ENCODE measurements around the gene HOXC9. TPM values are rescaled to one million over a fixed set of nuclear protein-coding genes. Genes with fewer than 3 reads are reported as not detected.

Gene HOXC9
- polyA plus RNA-seq, 1 of the 3 experiments (the other 2 are of a cell fraction) = 1.9 TPM

DNA sequence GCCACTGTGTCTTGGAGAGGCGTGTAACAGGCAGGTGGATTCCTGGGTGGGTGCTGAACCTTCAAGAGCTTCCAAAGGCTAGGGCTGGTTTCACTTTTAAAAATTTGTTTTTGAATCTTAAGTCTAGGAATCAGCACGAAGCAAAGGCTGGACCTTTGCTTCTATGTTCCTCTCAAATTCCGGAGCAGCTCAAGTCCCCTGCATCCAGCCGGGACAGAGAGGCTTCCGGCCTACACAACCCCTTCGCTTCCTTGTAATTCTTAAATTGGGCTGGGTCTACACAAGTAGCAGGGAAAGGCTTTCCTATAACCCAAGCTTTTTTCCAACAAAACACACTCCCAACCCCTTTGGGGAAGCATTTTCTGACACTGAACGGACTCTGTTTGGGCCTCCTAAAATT, 37.0 kb upstream of the HOXC9 start:
- TF ChIP-seq, protein P1, sequence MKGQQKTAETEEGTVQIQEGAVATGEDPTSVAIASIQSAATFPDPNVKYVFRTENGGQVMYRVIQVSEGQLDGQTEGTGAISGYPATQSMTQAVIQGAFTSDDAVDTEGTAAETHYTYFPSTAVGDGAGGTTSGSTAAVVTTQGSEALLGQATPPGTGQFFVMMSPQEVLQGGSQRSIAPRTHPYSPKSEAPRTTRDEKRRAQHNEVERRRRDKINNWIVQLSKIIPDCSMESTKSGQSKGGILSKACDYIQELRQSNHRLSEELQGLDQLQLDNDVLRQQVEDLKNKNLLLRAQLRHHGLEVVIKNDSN (IDR thresholded peaks at IDR 0.05; ENCODE audit: borderline replicate concordance, low read depth) = no peak
- TF ChIP-seq EZH2phosphoT487 (IDR thresholded peaks at IDR 0.05; ENCODE audit: borderline replicate concordance, low read depth) (peak; percentile 20; the same call in 1 of the 2 replicates), MAX (IDR thresholded peaks at IDR 0.05; ENCODE audit: low read depth) (no peak), FOXJ3 (CRISPR knock-in tag; IDR thresholded peaks at IDR 0.05) (no peak), MEF2A (IDR thresholded peaks at IDR 0.05; ENCODE audit: borderline replicate concordance, low read depth) (no peak), SMC3 (IDR thresholded peaks at IDR 0.05; ENCODE audit: low read depth, low read length) (no peak), MXI1 (IDR thresholded peaks at IDR 0.05; ENCODE audit: low read depth, low read length) (no peak)
- Histone ChIP-seq H3K27ac (ENCODE audit: low read depth in 2 of 2, low read length in 1 of 2) (no peak overlapping the region), H3K27me3 (ENCODE audit: insufficient read depth) (peaks cover 98% of the 10 kb centered on the region), H4K20me1 (ENCODE audit: insufficient read depth) (peaks cover 12% of the 10 kb centered on the region; the same call in 1 of the 2 replicates), H3F3A (replicated peaks; ENCODE audit: insufficient read depth) (no peaks in the 10 kb centered on the region), H3K4me1 (ENCODE audit: control insufficient read depth in 1 of 2, insufficient read depth in 2 of 2, low read depth in 1 of 2, low read length in 1 of 2) (no peaks in the 10 kb centered on the region; a peak in 1 of 4 replicates), H2AFZ (ENCODE audit: low read depth) (no peak overlapping the region), H3K9me2 (no peaks in the 10 kb centered on the region), H3K9ac (no peak overlapping the region), H3K4me2 (no peak overlapping the region), H3K79me2 (ENCODE audit: insufficient read depth) (no peaks in the 10 kb centered on the region), H3K4me3 (ENCODE audit: low read depth in 2 of 2, low read length in 1 of 2) (no peak overlapping the region), H3K36me3 (replicated peaks in 1 of 2; ENCODE audit: control insufficient read depth in 1 of 2, insufficient read depth in 2 of 2, low read length in 1 of 2) (no peaks in the 10 kb centered on the region), H3K9me3 (no peaks in the 10 kb centered on the region)
- WGBS (ENCODE audit: low lambda C conversion rate) = 24% methylated on average over 7 of the region's 7 CpGs
- POLR2A ChIA-PET = no interaction called here
- CTCF ChIA-PET = interaction anchor here (1.3 to 2.7 kb wide), 5 partner anchors 11 to 245 kb away, joined by 5 to 7 read pairs (median 6); partner anchors contain the start of gene HOXC10
- DNase-seq = no peak

DNA sequence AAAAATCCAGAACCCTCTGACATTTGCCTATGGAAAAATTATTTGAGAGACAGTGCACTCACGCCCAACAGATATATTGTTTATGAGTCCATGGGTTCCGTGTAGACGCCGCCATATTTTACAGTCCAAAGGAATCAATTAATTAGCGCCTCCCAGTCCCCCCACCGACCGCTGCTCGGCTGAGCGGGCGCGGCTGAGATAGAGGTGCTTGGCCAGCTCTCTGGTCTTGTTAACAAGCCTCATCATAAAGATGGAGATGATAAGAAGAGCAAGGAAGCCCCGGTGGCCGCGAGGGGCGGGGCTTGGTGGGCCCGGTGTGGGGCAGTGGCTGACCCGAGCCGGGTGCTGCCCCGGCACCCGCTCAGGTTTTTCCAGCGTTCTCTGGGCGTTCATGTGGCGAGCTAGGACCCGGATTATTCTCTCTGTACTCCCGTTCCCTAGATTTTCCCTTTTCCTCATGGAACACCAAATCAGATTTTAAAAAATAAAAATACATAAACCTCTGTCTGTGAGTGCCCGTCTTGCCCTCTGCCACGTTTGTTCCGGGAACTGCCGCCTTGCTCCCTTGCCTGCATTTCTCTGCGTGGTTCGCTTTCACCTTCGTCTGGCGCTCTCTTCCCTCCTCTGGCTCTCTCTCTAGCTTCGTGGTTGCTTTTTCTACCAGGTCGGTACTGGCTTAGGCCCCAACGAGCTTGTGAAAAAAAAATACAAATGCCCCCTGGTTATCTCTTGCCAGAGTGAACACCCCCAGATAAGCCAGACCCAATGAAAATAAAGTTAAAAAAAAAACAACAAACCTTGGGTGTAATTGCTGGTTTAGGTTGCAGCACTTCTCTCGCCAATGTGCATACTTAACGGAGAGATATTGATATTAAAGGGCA, 36.3 kb upstream of the HOXC9 start:
- CTCF ChIA-PET = interaction anchor here (1.0 to 2.7 kb wide), 6 partner anchors 11 to 244 kb away, joined by 3 to 7 read pairs (median 6); partner anchors contain the start of gene HOXC10
- no peak overlapping the region for H2AFZ ChIP-seq (ENCODE audit: low read depth)
- 18% methylated on average over 35 of the region's 38 CpGs for WGBS (ENCODE audit: low lambda C conversion rate)
- H3K27ac ChIP-seq (ENCODE audit: low read depth in 2 of 2, low read length in 1 of 2) = no peak overlapping the region
- DNase-seq = no peak
- H3K79me2 ChIP-seq (ENCODE audit: insufficient read depth) = no peaks in the 10 kb centered on the region
- H3K4me3 ChIP-seq (ENCODE audit: low read depth in 2 of 2, low read length in 1 of 2) = no peak overlapping the region
- H3K9me2 ChIP-seq = no peaks in the 10 kb centered on the region
- no peaks in the 10 kb centered on the region; a peak in 1 of 4 replicates for H3K4me1 ChIP-seq (ENCODE audit: control insufficient read depth in 1 of 2, insufficient read depth in 2 of 2, low read depth in 1 of 2, low read length in 1 of 2)
- peaks cover 98% of the 10 kb centered on the region for H3K27me3 ChIP-seq (ENCODE audit: insufficient read depth)
- H3K36me3 ChIP-seq (replicated peaks in 1 of 2; ENCODE audit: control insufficient read depth in 1 of 2, insufficient read depth in 2 of 2, low read length in 1 of 2) = no peaks in the 10 kb centered on the region
- peaks cover 12% of the 10 kb centered on the region; the same call in 1 of the 2 replicates for H4K20me1 ChIP-seq (ENCODE audit: insufficient read depth)
- no peaks in the 10 kb centered on the region for H3F3A ChIP-seq (replicated peaks; ENCODE audit: insufficient read depth)
- no peak overlapping the region for H3K9ac ChIP-seq
- POLR2A ChIA-PET = no interaction called here
- H3K4me2 ChIP-seq = no peak overlapping the region
- H3K9me3 ChIP-seq = no peaks in the 10 kb centered on the region
- TF ChIP-seq USF2 (IDR thresholded peaks at IDR 0.05; ENCODE audit: borderline replicate concordance, low read depth, low read length) (no peak), FOSL2 (IDR thresholded peaks at IDR 0.05; ENCODE audit: borderline replicate concordance, low read depth) (no peak), GATA2 (CRISPR knock-in tag; IDR thresholded peaks at IDR 0.05) (no peak), GABPA (IDR thresholded peaks at IDR 0.05; ENCODE audit: low read depth) (no peak), SIN3A (IDR thresholded peaks at IDR 0.05; ENCODE audit: borderline replicate concordance, low read depth, low read length) (no peak), PBX3 (IDR thresholded peaks at IDR 0.05) (no peak), MEF2A (IDR thresholded peaks at IDR 0.05; ENCODE audit: borderline replicate concordance, low read depth) (no peak), TCF12 (IDR thresholded peaks at IDR 0.05) (no peak), RAD21 (IDR thresholded peaks at IDR 0.05; ENCODE audit: low read length) (no peak), FOXM1 (IDR thresholded peaks at IDR 0.05; ENCODE audit: low read depth) (no peak), ZBTB33 (IDR thresholded peaks at IDR 0.05; ENCODE audit: borderline replicate concordance, low read depth) (no peak), POLR2AphosphoS5 (IDR thresholded peaks at IDR 0.05; ENCODE audit: low read depth, low read length) (no peak), IRF3 (IDR thresholded peaks at IDR 0.05; ENCODE audit: low read depth, low read length) (no peak)

Data from SK-N-SH (cell line).